Measurements from ENCODE around the gene MED12.

MED12 gene

GRCh38 chrX:71182871-71183270 lies 64.5 kb downstream of the MED12 start:
- no peak overlapping the region for H3K4me3 ChIP-seq (ENCODE audit: control insufficient read depth, low read depth, low read length)
- no peak for TF ChIP-seq CTCF (conservative IDR thresholded peaks at IDR 0.05; ENCODE audit: control insufficient read depth, insufficient read depth, low read depth, low read length)
- DNase-seq (ENCODE audit: low read depth): no peak

GRCh38 chrX:71183341-71183740 lies 64.9 kb downstream of the MED12 start:
- H3K4me3 ChIP-seq (ENCODE audit: control insufficient read depth, low read depth, low read length): no peak overlapping the region
- no peak for DNase-seq (ENCODE audit: low read depth)
- no peak for TF ChIP-seq CTCF (conservative IDR thresholded peaks at IDR 0.05; ENCODE audit: control insufficient read depth, insufficient read depth, low read depth, low read length)

GRCh38 chrX:71184092-71184491 lies 65.7 kb downstream of the MED12 start:
- no peak for DNase-seq (ENCODE audit: low read depth)
- no peak for TF ChIP-seq CTCF (conservative IDR thresholded peaks at IDR 0.05; ENCODE audit: control insufficient read depth, insufficient read depth, low read depth, low read length)

GRCh38 chrX:71184803-71185495 lies 66.6 kb downstream of the MED12 start:
- TF ChIP-seq CTCF (conservative IDR thresholded peaks at IDR 0.05; ENCODE audit: control insufficient read depth, insufficient read depth, low read depth, low read length): no peak
- DNase-seq (ENCODE audit: low read depth): no peak
- no peak overlapping the region for H3K4me3 ChIP-seq (ENCODE audit: control insufficient read depth, low read depth, low read length)

More at GRCh38 chrX:71184092-71184491, 65.7 kb downstream of the MED12 start:
- no peak overlapping the region for H3K4me3 ChIP-seq (ENCODE audit: control insufficient read depth, low read depth, low read length)

- no peak for TF ChIP-seq CTCF (conservative IDR thresholded peaks at IDR 0.05; ENCODE audit: control insufficient read depth, insufficient read depth, low read depth, low read length)
- no peak overlapping the region for H3K4me3 ChIP-seq (ENCODE audit: control insufficient read depth, low read depth, low read length)
- no peak for DNase-seq (ENCODE audit: low read depth)
Observed at GRCh38 chrX:71191248-71191647, 72.9 kb downstream of the MED12 start.
